GM21528 (cell line): ENCODE data around the gene CRABP2.
A peak's percentile ranks its signal among the peaks of the same experiment; 100 is the strongest.

Source experiments
- ATAC-seq: cut with Tn5 transposase; IDR thresholded peaks from one replicate; pipeline ENCODE4 v1.9.1; 2021; ENCODE audit warnings: mild to moderate bottlenecking, moderate library complexity; ENCODE audit not compliant: unreplicated experiment, low FRiP score

CRABP2 gene

DNA sequence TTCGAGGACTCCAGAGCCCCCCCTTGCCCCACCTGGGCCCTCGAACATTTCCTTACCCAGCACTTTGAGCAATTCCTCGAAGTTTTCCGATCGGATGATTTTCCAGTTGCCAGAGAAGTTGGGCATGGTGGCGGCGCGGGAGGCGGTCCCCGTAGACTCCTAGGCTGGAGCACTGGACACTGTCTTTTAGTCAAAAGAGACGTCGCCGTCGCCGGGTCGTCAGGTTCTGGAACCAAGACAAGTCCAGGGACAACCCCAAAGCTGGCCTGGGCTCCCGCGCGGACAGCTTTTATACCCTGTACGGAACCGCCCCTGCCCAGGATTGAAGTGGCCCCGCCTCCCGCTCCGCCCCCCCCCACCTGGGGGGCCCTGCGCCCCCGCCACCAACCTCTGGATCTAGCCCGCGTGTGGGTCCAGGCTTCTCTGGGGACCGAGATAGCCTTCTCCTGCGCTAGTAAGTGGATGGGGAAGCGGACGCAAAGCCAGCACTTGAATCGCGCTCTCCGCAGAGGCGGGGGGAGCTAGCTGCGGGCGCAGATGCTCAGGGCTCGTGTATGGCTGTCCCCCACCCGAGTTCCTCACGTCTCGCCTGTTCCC lies at the start of gene CRABP2:
TSS of gene CRABP2 (minus strand) at position 263 of the 597 bp plus-strand sequence. CDS start at position 126, 137 bp downstream.
- ATAC-seq, result no peak

DNA sequence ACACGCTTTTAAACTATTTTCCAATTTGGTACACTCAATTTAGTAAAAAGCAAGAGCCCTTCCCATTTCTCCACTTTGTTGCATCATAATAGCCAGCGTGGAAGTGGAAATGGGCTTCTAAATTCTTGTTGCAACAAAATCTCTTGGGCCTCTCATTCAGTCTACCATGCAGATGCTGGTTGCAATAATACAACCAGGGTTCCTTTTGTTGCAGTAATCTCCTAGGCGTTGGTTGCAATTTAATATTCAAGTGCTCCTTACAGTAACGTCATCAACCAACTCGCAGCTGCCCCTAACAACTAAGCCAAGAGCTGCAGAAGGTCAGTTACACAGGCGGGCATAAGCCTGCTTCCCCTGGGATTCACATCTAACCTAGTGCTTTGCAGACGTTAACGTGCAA lies 48.8 kb upstream of the CRABP2 start:
- ATAC-seq, result no peak

DNA sequence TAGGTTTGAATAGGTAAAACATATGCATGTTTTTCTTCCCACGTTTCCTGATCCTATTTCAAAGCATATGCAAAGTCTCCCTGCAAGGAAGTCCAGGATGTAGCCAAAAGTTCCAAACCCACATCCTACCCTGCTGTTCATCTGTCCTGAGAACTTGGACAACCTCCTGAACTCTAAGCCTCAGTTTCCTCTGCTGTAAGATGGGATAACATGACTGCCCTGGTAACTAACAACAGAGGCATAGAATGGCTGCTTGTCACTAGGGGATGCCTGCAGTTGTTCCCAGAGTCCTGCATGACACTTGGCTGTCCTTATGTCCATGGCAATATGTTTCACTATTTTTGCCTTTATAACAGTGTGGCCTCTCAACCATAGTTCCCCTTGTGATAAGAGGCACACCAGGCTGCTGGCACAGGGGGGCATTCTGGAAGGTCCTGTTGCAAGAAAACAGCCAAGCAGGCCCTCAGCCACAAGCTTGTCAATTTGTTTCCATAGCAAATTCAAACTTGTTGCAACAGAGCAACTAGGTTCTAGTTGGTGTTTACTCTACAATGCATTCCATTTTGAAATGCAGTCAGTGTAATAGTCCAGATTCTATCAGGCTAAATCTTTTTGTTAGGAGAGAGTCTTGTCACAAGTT lies 47.6 kb upstream of the CRABP2 start:
- ATAC-seq, result no peak

DNA sequence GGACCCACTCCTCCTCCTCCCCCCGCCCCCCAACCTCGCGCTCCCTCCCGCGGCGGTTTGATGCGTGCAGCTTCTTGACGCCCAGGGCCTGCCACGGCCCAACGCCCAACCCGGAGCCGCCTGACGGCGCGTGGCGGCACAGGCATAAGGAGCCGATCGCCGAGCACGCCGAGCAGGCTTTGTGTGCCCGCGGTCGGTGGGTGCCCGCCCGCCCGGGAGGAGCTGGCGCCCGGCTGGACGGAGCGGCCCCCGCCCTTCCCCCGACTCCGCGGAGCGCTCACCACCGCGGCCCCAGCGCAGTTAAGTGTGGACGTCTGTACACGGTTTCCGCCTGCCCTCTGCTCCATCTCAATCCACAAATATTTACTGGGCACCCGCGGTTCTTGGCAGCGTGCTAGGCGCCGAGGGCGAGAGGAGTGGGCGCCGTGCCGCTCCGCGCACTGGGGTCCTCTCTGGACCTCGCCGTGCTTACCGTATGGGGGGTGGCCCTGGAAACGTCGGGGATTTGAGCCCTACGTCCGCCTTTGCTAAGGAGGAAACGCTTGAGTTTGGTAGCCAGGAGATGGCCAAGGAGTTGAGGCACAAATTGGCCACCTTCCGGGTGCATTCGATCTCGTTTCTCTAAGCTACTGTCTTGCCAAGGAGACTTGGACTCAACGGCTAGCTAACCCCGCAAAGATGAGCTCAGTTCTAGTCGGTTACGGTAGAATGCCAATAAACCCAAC lies 46.5 kb upstream of the CRABP2 start:
- peak; percentile 46 for ATAC-seq

DNA sequence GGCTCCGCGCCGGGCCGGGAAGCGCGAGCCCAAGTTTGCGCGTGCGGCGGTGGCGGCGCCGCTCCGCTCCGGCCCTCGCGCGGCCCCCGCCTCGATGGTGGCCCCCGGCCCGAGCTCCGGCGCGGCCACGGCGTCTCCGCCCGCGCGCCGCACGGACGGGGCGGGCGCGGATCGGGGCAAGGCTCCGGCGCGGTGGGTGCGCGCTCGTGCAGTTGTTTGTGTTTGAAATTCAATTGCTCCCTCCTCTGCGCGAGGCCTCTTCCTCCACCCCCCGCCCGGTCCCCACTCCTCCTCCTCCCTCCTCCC lies 46.0 kb upstream of the CRABP2 start, which contains the start of gene HDGF:
TSS of gene HDGF (minus strand) at position 225 of the 306 bp plus-strand sequence. CDS start 246 bp downstream, outside the sequence.
- ATAC-seq, result peak; percentile 23

DNA sequence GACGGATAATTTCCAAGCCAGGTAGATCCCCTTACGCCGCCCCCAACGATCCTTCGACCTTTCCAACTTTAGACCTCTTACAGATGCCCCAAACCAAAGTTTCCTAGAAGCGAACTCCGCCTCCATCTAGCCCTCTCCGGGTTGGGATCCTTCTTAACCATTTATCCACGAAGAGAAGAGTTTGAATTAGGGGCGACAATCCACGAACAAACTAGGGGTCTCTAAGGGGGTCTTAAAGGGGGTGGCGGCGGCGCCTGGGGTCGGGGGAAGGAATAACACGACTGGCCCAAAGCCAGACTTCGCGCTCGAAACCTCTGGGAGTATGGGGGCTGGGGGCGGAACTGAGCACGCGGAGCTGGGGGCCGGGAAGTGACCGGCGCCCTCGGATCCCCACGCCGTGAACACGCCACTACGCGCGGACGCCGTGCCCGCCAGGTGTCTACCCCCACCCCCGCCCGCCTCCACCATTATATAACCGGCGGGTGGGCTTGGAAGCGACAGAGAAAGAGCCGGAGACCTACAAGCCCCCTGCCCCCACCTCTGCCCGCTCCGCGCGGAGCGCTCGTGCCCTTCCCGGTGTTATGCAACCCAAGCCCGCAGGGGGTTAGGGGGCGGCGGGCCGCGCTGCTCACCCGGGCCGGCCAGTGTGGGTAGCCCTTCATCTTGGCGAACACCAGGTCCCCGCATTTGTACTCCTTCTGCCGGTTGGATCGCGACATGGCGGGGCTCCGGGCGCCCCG lies 45.5 kb upstream of the CRABP2 start:
- peak; percentile 30 for ATAC-seq

DNA sequence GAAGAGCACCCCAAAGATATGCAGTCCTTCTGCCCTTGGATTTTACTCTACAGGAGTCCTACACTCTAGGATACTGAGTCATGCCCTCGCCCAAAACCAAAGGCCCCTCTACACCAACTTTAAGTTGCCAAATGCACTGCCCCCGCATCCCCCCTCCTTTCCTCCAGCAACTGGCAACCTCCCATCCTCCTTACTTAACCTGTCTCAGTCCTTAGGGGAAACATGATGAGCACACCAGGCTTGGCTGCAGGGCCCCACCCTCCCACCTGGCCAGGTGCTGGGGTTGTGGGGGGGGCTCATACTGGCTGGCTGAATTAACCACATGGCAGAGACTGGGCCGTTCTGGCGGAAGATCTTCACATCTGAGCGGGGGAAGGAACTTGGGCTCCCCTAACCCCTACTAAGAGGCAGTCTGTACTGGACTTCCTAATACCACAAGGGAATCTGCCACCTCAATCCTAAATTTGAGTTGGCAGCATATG lies 44.8 kb upstream of the CRABP2 start:
- ATAC-seq, result no peak

DNA sequence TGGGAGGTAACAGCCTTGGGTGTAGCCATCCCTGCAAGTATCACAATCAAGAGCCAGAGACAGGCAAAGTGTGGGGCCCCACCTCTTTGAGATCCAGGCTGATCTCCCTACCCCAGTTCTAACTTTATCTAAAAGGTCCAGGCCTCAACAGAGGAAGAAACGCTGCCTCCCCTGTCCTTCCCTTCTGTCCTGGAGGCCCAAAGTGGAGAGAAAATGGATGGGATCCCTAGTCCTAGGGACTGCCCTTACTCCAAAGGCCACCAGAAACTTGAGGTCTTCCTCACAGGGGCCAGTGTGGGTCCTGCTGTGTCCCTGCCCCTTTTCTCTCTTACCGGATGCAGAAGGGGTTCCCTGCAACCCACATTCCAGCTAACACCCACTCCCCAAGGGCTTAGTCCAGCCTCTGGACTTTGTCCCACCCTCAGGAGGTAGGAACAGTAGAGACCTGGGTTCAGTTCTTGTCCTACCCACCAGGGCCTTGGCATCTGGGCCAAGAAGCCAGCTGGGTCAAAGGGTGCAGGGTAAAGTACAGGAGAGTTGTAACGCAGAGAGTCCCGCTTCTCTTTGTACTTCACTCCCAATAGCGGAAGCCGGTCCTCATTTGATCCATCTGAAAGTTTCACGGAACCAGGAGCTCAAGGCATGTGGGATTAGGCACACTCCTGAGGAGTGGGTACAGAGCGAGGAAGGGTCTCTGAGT lies 44.2 kb upstream of the CRABP2 start:
- no peak for ATAC-seq

DNA sequence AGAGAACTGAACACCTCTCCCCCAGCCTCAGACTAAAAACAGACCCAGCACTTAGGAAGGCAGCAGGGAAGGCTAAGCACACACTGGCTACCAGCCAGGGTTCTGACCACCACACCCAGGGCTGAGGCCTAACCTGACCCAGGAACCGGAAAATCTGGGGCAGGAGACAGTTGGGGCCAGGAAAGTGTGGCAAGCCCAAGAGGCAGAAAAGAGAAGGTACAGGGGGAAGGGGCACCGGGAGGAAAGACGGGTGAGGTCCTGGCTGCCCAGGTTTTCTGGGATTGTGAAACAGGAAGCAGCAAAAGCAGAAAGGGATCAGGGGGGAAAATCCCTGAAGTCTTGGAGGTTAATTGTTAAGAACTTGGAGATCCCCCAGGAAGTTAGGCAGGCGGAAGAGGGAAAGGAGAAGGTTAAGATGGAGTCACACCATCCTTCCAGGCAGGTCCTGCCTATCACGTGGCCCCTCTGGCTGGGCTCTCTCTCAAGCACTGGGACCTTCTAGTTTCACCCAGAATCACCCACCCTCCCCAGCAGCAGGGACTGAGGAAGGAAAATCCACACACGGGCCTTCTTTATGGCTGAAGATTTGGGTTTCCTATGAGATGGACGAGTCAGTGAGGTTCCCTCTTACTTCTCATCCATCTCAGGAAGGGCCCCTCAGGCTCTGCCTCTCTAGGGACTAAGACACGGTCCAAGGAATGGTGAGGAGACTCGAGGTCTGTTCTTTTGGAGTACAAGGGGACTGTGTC lies 43.5 kb upstream of the CRABP2 start:
- no peak for ATAC-seq

DNA sequence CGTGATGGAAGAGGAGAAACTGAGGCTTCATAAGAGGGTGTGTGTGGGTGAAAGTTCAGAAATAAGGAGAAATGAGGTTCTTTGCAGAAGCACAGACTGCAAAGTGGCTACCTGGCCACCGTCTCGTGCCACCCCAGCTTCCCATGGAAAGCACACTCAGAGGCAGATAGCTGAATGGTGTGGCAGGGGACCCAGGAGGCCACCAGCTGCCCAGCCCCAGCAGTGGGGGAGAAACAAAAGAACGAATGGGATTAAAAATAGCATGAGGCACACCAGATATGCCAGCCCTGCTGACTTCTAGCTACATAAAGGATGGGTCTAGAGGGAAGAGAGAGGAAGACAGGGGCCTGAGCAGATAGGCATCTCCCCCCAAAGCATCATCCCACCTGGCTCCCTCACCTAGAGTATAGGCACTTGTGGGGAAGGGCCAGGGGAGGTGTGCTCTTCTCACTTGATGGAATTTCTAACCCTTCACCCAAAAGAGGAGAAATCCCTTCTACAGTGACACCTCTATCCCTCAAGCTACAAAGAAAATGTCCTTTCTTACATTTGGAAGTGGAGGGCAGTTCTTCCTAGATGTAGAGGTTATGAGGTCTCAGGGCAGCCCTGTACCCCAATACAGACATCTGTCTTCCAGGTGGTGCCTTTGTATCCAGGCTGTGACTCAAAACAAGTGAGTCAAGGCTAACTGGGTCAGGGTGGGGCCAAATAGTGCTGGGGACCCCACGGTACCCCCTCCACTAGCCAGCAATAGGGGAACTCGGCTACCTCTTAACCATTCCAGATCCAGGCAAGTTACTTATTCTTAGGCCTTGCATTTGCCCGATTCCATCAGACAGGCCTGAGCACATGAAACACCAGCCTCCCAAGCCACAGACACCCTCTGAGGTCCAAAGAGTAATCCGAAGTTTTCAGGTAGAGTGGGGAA lies 42.6 kb upstream of the CRABP2 start:
- no peak for ATAC-seq

DNA sequence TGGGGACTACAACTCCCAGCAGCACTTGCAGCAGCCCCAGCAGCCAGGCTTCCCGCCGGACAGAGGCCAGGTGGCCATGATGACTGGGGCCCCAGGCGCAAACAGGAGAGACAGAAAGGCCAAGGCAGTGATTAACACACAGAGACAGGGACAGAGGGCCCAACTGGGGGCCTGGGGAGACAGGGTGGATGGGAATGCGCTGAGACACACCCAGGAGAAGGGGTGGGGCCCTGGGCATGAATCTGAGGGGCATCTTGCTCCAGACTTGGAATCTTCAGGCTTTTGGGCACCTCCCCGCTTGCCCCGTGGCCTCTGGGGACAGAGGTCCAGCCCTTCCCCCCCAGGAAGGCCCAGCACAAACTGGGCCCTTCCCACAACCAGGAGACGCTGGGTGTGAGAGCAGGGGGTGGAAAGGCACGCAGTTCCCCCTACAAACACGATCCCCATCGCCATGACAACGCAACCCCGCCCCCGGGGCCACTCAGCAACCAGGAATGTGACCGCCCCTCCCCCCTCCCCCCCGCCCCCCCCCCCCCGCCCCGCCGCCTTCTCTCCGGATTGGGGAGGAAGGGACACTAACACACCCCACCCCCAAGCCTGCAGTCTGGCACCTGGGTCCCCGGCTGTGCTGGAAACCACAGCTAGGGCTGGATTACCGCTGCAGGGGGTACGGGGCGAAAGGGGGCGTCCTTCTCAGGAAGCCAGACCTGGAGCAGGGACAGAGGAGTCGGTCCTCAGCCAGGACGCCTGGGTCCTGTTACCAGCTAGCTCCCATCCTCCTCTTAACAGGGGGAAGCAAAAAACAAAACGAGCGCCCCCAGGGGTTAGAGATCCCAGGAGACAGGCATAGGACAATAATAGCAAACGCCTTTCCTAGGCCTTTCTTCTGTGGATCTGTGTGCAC lies 41.6 kb upstream of the CRABP2 start:
- no peak for ATAC-seq

DNA sequence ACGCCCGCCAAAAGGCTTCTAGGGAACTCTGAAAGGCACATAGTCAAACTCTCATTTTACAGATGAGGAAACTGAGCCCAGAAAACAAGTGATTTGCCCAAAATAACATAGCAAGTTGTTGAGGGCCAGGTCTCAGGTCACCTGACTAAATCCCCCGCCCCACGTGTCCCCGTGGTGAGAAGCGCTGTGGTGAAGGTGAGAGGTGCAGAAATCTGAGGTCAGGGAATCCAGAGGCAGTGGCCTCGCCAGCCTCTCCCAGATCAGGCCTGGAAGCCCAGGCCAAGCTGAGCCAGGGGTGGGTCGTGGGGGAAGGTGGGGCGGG lies 41.0 kb upstream of the CRABP2 start:
- no peak for ATAC-seq

DNA sequence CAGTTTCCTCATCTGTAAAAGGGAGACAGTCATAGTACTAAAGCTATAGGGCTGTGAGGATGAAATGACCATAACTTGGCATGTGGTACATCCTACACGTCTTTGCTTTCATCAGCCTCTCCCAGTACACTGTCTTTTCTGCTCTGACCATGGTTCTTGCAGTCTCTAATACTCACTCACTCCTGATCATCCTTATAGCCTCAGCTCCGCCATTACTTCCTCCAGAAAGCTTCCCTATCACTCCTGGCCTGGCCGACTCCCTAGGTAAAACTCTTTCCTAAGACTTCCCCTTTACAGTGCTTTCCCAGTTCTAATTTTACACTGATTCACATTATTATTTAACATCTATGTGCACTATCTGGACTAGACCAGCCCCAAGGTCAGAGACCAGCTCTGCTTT lies 40.5 kb upstream of the CRABP2 start:
- no peak for ATAC-seq

DNA sequence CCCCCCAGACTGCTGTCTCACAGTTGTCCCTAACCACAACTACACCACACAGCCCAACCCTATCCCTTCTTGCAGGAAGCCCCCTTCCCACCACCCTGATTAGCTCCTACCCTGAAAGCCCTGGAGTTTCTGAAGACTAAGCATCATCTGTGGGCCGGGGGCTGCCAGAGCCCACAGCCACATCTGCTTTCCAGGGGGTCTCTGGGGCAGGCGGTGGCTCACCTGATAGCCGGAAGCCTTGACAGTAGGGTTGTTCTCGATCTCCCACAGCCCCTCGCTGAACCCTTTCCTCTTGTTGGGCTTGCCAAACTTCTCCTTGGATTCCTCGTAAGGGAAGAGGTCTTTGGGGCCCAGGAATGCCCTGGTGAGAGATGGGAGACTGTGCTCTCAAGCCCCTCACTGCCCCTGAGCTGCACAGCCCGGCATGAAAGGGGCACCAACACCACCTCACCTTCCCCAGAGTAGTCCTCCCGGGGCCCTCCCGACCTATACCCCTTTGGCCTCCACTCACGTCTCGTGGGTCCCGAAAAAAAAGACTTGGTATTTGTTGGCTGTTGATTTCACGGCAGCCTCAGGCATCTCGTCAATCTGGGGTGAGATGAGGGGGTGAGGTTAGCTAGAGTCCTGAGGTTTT lies 39.5 kb upstream of the CRABP2 start:
- no peak for ATAC-seq

DNA sequence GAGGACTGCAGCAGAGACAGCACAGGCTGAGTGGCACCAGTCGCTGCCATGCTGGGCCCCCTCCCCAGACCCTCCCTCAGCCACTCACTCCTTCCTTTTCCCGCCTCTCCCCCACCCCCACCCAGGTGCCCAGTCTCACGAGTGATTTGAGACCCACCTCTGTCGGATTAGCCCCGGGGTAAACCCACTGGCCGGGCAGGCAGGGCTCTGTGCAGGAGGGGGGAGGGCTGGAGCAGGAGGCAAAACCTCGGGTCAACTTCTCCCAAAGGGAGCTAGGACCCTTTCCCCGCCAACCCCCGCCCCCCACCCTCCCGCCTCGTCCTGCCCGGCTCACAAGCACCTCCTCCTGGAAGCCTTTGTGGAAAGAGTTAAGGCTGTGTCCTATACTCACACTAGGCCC lies 39.0 kb upstream of the CRABP2 start:
- no peak for ATAC-seq

DNA sequence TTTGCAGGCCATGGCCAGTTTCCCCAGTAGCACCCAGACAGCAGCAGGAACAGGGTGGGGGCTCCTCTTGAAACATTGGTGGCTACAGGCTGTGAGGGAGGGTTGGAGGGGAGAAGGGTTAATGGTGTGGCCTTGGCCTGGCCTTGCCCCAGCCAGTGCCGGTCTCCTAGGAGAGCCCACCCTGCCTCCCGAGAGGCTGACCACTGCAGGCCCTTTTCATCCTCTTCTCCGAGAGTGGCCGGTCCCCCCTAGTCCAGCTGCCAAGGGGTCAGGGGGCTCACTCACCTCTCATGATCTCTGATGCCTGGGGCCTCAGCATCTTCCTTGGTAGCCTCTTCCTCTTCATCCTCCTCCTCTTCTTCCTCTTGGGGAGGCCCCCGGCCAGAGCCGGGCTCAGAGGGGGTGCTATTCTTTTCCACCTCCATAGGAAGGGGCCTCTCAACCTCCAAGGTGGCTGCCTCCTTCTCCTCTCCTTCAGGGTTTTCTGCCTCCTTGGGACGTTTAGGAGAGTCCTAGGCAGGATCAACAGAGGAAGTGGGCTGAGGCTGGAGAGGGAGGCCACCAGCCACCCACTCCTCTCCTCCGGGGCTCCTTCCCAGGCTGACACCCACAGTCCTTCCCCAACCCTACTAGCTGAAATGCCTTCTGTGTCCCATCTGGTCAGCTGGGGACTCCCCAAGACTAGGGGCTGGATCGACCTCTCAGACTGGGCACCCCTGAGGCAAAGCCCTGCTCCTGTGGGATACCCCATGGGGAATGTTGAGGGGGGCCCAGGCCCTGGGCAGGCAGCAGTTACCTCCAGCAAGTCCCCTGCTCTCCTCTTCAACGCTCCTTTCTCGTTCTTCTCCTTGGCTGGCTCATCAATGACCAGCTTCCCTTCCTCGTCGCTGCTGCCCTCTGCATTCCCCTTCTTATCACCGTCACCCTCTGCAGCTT lies 38.3 kb upstream of the CRABP2 start:
- no peak for ATAC-seq
